HCT116 (cell line): Measurements from ENCODE around the gene PPP2R2D. TPM values are rescaled to one million over a fixed set of nuclear protein-coding genes. Genes with fewer than 3 reads are reported as not detected.

Experiments
- ATAC-seq: fragments of 200-7000 bp; cut with Tn5 transposase; 2 replicates; pipeline ENCODE4 v1.9.1; 2020; ENCODE audit warnings: mild to moderate bottlenecking, moderate library complexity
- BruUV-seq: library from RNA; stranded (reverse); fragments of 400-500 nt; replicated peaks from 2 replicates; lab custom pipeline; 2021; lab: Mats Ljungman, UMichigan
- CTCF ChIA-PET: fragments of 300-600 bp; sonication (Branson Sonifier 250); formaldehyde crosslinking; loops from one replicate; lab custom pipeline; 2021; ENCODE audit warnings: antibody characterized with exemption; lab: Charles Lee
- POLR2A ChIA-PET: fragments of 300-600, 350-600 bp; sonication (Branson Sonifier 250); formaldehyde crosslinking; loops from one replicate; lab custom pipeline; 2021; ENCODE audit warnings: antibody characterized with exemption; lab: Charles Lee
- RAD21 ChIA-PET, 2 experiments: fragments of 300-600 bp; sonication (Branson Sonifier 250); formaldehyde crosslinking; loops; one replicate each; lab custom pipeline; 2023; ENCODE audit warnings: low total read pairs in 2 of 2; ENCODE audit not compliant: uncharacterized antibody in 2 of 2, unreplicated experiment in 2 of 2, low non-redundant PET in 1 of 2; lab: Charles Lee
- DNase-seq: peaks from one replicate; pipeline ENCODE4 v3.0.0-alpha.2; 2010; ENCODE audit warnings: low read depth, low spot score
- H2AFZ ChIP-seq: fragments of 200-600 bp; shearing (Covaris generic), sonication (generic); 2 replicates; pipeline ENCODE4 v1.6.1; 2017; ENCODE audit warnings: low read depth, mixed run types, mixed read lengths, antibody characterized with exemption, low read length; ENCODE audit not compliant: poor library complexity, severe bottlenecking
- H3K27ac ChIP-seq: 2 replicates; pipeline ENCODE4 v1.5.1; 2012; ENCODE audit warnings: low read depth, low read length
- H3K27me3 ChIP-seq: fragments of 200-600 bp; sonication (generic); 2 replicates; pipeline ENCODE4 v1.6.1; 2016; ENCODE audit warnings: mixed run types, low read length, mixed read lengths; ENCODE audit not compliant: insufficient read depth
- H3K36me3 ChIP-seq, 2 experiments: fragments of 200-500 bp in 1 of 2; fragments of 200-600 bp in 1 of 2; sonication (Bioruptor generic) in 1 of 2; sonication (generic) in 1 of 2; 2 replicates each; pipeline versions ENCODE4 v1.5.1 to v1.6.1; 2014 to 2016; ENCODE audit warnings: low read length in 2 of 2, inconsistent platforms in 1 of 2, mixed read lengths in 1 of 2, mixed run types in 1 of 2; ENCODE audit not compliant: insufficient read depth in 2 of 2, control insufficient read depth in 1 of 2
- H3K4me1 ChIP-seq, 2 experiments: fragments of 200-600 bp in 1 of 2; sonication (generic) in 1 of 2; 2 replicates each; pipeline versions ENCODE4 v1.5.1 to v1.6.1; 2012 to 2017; ENCODE audit warnings: low read length in 2 of 2, inconsistent platforms in 1 of 2, mild to moderate bottlenecking in 1 of 2, mixed read lengths in 1 of 2, mixed run types in 1 of 2, moderate library complexity in 1 of 2; ENCODE audit not compliant: insufficient read depth in 2 of 2, control insufficient read depth in 1 of 2
- H3K4me2 ChIP-seq: fragments of 200-600 bp; sonication (generic); 2 replicates; pipeline ENCODE4 v1.6.1; 2017; ENCODE audit warnings: mixed run types, low read length, mixed read lengths
- H3K4me3 ChIP-seq, 2 experiments: fragments of 200-600 bp in 1 of 2; sonication (generic) in 1 of 2; replicated peaks in 1 of 2; 2 replicates each; pipeline ENCODE4 v1.5.1; 2011 to 2016; ENCODE audit warnings: low read length in 2 of 2, control low read depth in 1 of 2, low read depth in 1 of 2, mild to moderate bottlenecking in 1 of 2, mixed read lengths in 1 of 2, mixed run types in 1 of 2
- H3K79me2 ChIP-seq: fragments of 200-600 bp; sonication (generic); 2 replicates; pipeline ENCODE4 v1.6.1; 2017; ENCODE audit warnings: mild to moderate bottlenecking, mixed run types, low read length, moderate library complexity, mixed read lengths; ENCODE audit not compliant: insufficient read depth
- H3K9ac ChIP-seq: fragments of 200-600 bp; sonication (generic); 2 replicates; pipeline ENCODE4 v1.6.1; 2016; ENCODE audit warnings: low read length, mixed read lengths
- H3K9me2 ChIP-seq: fragments of 200-600 bp; sonication (generic), shearing (Covaris generic); 2 replicates; pipeline ENCODE4 v1.6.1; 2017; ENCODE audit warnings: mixed run types, mild to moderate bottlenecking, moderate library complexity; ENCODE audit not compliant: insufficient read depth
- H3K9me3 ChIP-seq, 2 experiments: fragments of 200-500 bp in 1 of 2; fragments of 200-600 bp in 1 of 2; sonication (Bioruptor generic) in 1 of 2; sonication (generic) in 1 of 2; 2 replicates each; pipeline ENCODE4 v1.6.1; 2014 to 2017; ENCODE audit warnings: low read length in 2 of 2, mixed read lengths in 2 of 2, inconsistent platforms in 1 of 2, low read depth in 1 of 2, mild to moderate bottlenecking in 1 of 2, mixed run types in 1 of 2, moderate library complexity in 1 of 2; ENCODE audit not compliant: control insufficient read depth in 1 of 2, insufficient read depth in 1 of 2
- H4K20me1 ChIP-seq: fragments of 200-600 bp; sonication (generic), shearing (Covaris generic); 2 replicates; pipeline ENCODE4 v1.6.1; 2017; ENCODE audit warnings: mixed run types, mild to moderate bottlenecking, moderate library complexity; ENCODE audit not compliant: insufficient read depth
- CBX3 ChIP-seq: IDR thresholded peaks from 2 replicates; pipeline ENCODE4 v1.6.1; 2012; ENCODE audit warnings: low read depth
- CEBPB ChIP-seq: IDR thresholded peaks from 2 replicates; pipeline ENCODE4 v1.6.1; 2012; ENCODE audit warnings: low read depth
- EGR1 ChIP-seq: IDR thresholded peaks from 2 replicates; pipeline ENCODE4 v1.6.1; 2012; ENCODE audit warnings: low read depth
- ELF1 ChIP-seq: IDR thresholded peaks from 2 replicates; pipeline ENCODE4 v1.6.1; 2012; ENCODE audit warnings: low read depth, borderline replicate concordance
- FOSL1 ChIP-seq: IDR thresholded peaks from 2 replicates; pipeline ENCODE4 v1.6.1; 2012; ENCODE audit warnings: low read depth
- JUND ChIP-seq: IDR thresholded peaks from 2 replicates; pipeline ENCODE4 v1.6.1; 2012
- POLR2A ChIP-seq: IDR thresholded peaks from 2 replicates; pipeline ENCODE4 v1.7.0; 2011; ENCODE audit warnings: borderline replicate concordance; ENCODE audit not compliant: insufficient read depth, insufficient read length; ENCODE audit errors: extremely low read depth
- POLR2AphosphoS5 ChIP-seq: IDR thresholded peaks from 2 replicates; pipeline ENCODE4 v1.6.1; 2011; ENCODE audit warnings: mild to moderate bottlenecking, low read depth, low read length, moderate library complexity
- SIN3A ChIP-seq: IDR thresholded peaks from 2 replicates; pipeline ENCODE4 v1.6.1; 2012; ENCODE audit warnings: low read depth
- SP1 ChIP-seq: IDR thresholded peaks from 2 replicates; pipeline ENCODE4 v1.6.1; 2012; ENCODE audit warnings: low read depth
- SRF ChIP-seq: IDR thresholded peaks from 2 replicates; pipeline ENCODE4 v1.6.1; 2012; ENCODE audit warnings: low read depth
- TCF7L2 ChIP-seq: IDR thresholded peaks from 2 replicates; pipeline ENCODE4 v1.7.0; 2011; ENCODE audit warnings: borderline replicate concordance, inconsistent platforms; ENCODE audit not compliant: insufficient read depth, insufficient read length; ENCODE audit errors: extremely low read depth
- ZFX ChIP-seq: fragments of 450-650 bp; IDR thresholded peaks from 2 replicates; pipeline ENCODE4 v1.6.1; 2017
- ZNF274 ChIP-seq: fragments of 200-500 bp; sonication (Bioruptor generic); IDR thresholded peaks from 2 replicates; pipeline ENCODE4 v1.6.1; 2014; ENCODE audit warnings: mild to moderate bottlenecking, low read depth, low read length, inconsistent platforms
- intact Hi-C: fragments of 100-400 bp; cut with micrococcal nuclease; formaldehyde crosslinking; loops from 2 replicates; pipeline ENCODE4 v1.10.0; 2022
- total RNA-seq: library from RNA; stranded (reverse); gene quantifications from one replicate; pipeline ENCODE4 v1.2.1, GENCODE V29; 2021; ENCODE audit not compliant: unreplicated experiment
- TF ChIP-seq, protein P1 (sequence below): IDR thresholded peaks from 2 replicates; pipeline ENCODE4 v1.6.1; 2012
- TF ChIP-seq, protein P2 (sequence below), 3 experiments: fragments of 200-600 bp in 1 of 3; sonication (generic) in 1 of 3; IDR thresholded peaks in 2 of 3; conservative IDR thresholded peaks in 1 of 3; 2 replicates each; pipeline ENCODE4 v1.5.1; 2012 to 2017; ENCODE audit warnings: low read depth in 2 of 3, low read length in 2 of 3, antibody characterized with exemption in 1 of 3, borderline replicate concordance in 1 of 3, control low read depth in 1 of 3, mild to moderate bottlenecking in 1 of 3, mixed read lengths in 1 of 3, mixed run types in 1 of 3, moderate library complexity in 1 of 3; ENCODE audit not compliant: insufficient read depth in 1 of 3
- TF ChIP-seq, protein P3 (sequence below): IDR thresholded peaks from 2 replicates; pipeline ENCODE4 v1.6.1; 2012; ENCODE audit warnings: low read depth
- TF ChIP-seq, protein P4 (sequence below): IDR thresholded peaks from 2 replicates; pipeline ENCODE4 v1.6.1; 2011; ENCODE audit warnings: mild to moderate bottlenecking, low read length, moderate library complexity; ENCODE audit not compliant: insufficient replicate concordance; ENCODE audit errors: extremely low read depth

Gene PPP2R2D
- total RNA-seq, 1 experiment from 2014 or later: 18.1 TPM

DNA sequence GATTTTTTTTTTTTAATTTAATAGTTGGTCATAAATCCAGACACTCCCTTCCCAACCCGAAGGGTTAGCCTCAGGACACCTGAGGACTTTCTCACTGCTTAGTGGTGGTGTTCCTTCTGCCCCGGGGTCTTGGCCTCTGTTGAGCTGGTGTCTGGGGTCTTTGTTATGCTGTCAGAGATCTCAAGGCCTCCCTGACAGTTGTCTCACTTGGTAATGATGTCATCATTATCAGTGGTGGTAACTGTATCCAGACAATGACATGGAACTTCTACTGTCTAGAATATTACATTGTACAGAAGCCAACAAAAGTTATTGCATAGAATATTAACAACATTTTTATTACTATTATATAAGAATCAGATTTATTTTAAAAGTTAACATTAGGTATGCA lies 32.9 kb downstream of the PPP2R2D start:
- no peak for TF ChIP-seq JUND
- no peak for TF ChIP-seq SRF
- no peak for TF ChIP-seq ZFX
- TF ChIP-seq, protein P1, sequence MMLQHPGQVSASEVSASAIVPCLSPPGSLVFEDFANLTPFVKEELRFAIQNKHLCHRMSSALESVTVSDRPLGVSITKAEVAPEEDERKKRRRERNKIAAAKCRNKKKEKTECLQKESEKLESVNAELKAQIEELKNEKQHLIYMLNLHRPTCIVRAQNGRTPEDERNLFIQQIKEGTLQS: no peak
- no peak for TF ChIP-seq SP1
- TF ChIP-seq POLR2AphosphoS5: no peak
- TF ChIP-seq POLR2A: no peak
- TF ChIP-seq FOSL1: no peak
- TF ChIP-seq, protein P2, sequence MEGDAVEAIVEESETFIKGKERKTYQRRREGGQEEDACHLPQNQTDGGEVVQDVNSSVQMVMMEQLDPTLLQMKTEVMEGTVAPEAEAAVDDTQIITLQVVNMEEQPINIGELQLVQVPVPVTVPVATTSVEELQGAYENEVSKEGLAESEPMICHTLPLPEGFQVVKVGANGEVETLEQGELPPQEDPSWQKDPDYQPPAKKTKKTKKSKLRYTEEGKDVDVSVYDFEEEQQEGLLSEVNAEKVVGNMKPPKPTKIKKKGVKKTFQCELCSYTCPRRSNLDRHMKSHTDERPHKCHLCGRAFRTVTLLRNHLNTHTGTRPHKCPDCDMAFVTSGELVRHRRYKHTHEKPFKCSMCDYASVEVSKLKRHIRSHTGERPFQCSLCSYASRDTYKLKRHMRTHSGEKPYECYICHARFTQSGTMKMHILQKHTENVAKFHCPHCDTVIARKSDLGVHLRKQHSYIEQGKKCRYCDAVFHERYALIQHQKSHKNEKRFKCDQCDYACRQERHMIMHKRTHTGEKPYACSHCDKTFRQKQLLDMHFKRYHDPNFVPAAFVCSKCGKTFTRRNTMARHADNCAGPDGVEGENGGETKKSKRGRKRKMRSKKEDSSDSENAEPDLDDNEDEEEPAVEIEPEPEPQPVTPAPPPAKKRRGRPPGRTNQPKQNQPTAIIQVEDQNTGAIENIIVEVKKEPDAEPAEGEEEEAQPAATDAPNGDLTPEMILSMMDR (IDR thresholded peaks at IDR 0.05 in 2 of 3, conservative IDR thresholded peaks at IDR 0.05 in 1 of 3; ENCODE audit: borderline replicate concordance in 1 of 3, insufficient read depth in 1 of 3, low read depth in 2 of 3, low read length in 2 of 3): no peak
- TF ChIP-seq EGR1: no peak
- TF ChIP-seq ZNF274: no peak
- no peak for TF ChIP-seq CBX3
- TF ChIP-seq SIN3A: no peak
- no peak for TF ChIP-seq TCF7L2
- TF ChIP-seq ELF1: no peak
- TF ChIP-seq, protein P3, sequence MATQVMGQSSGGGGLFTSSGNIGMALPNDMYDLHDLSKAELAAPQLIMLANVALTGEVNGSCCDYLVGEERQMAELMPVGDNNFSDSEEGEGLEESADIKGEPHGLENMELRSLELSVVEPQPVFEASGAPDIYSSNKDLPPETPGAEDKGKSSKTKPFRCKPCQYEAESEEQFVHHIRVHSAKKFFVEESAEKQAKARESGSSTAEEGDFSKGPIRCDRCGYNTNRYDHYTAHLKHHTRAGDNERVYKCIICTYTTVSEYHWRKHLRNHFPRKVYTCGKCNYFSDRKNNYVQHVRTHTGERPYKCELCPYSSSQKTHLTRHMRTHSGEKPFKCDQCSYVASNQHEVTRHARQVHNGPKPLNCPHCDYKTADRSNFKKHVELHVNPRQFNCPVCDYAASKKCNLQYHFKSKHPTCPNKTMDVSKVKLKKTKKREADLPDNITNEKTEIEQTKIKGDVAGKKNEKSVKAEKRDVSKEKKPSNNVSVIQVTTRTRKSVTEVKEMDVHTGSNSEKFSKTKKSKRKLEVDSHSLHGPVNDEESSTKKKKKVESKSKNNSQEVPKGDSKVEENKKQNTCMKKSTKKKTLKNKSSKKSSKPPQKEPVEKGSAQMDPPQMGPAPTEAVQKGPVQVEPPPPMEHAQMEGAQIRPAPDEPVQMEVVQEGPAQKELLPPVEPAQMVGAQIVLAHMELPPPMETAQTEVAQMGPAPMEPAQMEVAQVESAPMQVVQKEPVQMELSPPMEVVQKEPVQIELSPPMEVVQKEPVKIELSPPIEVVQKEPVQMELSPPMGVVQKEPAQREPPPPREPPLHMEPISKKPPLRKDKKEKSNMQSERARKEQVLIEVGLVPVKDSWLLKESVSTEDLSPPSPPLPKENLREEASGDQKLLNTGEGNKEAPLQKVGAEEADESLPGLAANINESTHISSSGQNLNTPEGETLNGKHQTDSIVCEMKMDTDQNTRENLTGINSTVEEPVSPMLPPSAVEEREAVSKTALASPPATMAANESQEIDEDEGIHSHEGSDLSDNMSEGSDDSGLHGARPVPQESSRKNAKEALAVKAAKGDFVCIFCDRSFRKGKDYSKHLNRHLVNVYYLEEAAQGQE: no peak
- TF ChIP-seq CEBPB: no peak
- TF ChIP-seq, protein P4, sequence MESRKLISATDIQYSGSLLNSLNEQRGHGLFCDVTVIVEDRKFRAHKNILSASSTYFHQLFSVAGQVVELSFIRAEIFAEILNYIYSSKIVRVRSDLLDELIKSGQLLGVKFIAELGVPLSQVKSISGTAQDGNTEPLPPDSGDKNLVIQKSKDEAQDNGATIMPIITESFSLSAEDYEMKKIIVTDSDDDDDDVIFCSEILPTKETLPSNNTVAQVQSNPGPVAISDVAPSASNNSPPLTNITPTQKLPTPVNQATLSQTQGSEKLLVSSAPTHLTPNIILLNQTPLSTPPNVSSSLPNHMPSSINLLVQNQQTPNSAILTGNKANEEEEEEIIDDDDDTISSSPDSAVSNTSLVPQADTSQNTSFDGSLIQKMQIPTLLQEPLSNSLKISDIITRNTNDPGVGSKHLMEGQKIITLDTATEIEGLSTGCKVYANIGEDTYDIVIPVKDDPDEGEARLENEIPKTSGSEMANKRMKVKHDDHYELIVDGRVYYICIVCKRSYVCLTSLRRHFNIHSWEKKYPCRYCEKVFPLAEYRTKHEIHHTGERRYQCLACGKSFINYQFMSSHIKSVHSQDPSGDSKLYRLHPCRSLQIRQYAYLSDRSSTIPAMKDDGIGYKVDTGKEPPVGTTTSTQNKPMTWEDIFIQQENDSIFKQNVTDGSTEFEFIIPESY: no peak
- H3K4me3 ChIP-seq: no peak overlapping the region
- DNase-seq: no peak
- RAD21 ChIA-PET: no interaction called here
- intact Hi-C loops: no loop called here
- H3K9me2 ChIP-seq: no peaks in the 10 kb centered on the region
- no peaks in the 10 kb centered on the region for H3K27me3 ChIP-seq
- H4K20me1 ChIP-seq: no peaks in the 10 kb centered on the region
- peaks cover 68% of the 10 kb centered on the region for H3K79me2 ChIP-seq
- H3K4me1 ChIP-seq: no peaks in the 10 kb centered on the region
- H3K36me3 ChIP-seq: no peaks in the 10 kb centered on the region; a peak in 1 of 4 replicates
- POLR2A ChIA-PET: no interaction called here
- H3K27ac ChIP-seq: no peak overlapping the region
- H2AFZ ChIP-seq: no peak overlapping the region
- H3K9ac ChIP-seq: no peak overlapping the region
- H3K4me2 ChIP-seq: no peak overlapping the region
- no TSS peak for BruUV-seq
- H3K9me3 ChIP-seq: no peaks in the 10 kb centered on the region
- CTCF ChIA-PET: no interaction called here
- ATAC-seq: no peak
